Measurements from ENCODE around the gene THEMIS2. TPM values are rescaled to one million over a fixed set of nuclear protein-coding genes. Genes with fewer than 3 reads are reported as not detected.

THEMIS2 gene
- total RNA-seq, 2 experiments from 2014 or later: 12.9 to 17.5 TPM

- CTCF ChIA-PET: interaction anchor here (0.9 kb wide), 1 partner anchor 54 kb away, joined by 3 read pairs; no protein-coding TSS in a partner anchor
- no peak overlapping the region for H3K27ac Mint-ChIP-seq
Observed at GRCh38 chr1:27879374-27880082, 7.2 kb downstream of the THEMIS2 start.

GRCh38 chr1:27882543-27882903, 10.2 kb downstream of the THEMIS2 start:
- Mint-ChIP-seq H3K36me3 (ENCODE audit: low read depth) (peaks cover 28% of the 10 kb centered on the region), H3K4me1 (ENCODE audit: low read depth) (peaks cover 47% of the 10 kb centered on the region), H3K9me3 (no peaks in the 10 kb centered on the region), H3K4me3 (no peak overlapping the region), H3K27ac (no peak overlapping the region), H3K27me3 (ENCODE audit: low read depth) (no peaks in the 10 kb centered on the region)
- CTCF ChIA-PET: no interaction called here
- no peak for DNase-seq
- intact Hi-C loops (cut with micrococcal nuclease): no loop called here

More at GRCh38 chr1:27879374-27880082, 7.2 kb downstream of the THEMIS2 start:
- Mint-ChIP-seq H3K36me3 (ENCODE audit: low read depth) (peaks cover 11% of the 10 kb centered on the region), H3K4me1 (ENCODE audit: low read depth) (peaks cover 41% of the 10 kb centered on the region), H3K4me3 (no peak overlapping the region), H3K9me3 (no peaks in the 10 kb centered on the region), H3K27me3 (ENCODE audit: low read depth) (no peaks in the 10 kb centered on the region)
- intact Hi-C loops (cut with micrococcal nuclease): no loop called here
- no peak for DNase-seq

DNA sequence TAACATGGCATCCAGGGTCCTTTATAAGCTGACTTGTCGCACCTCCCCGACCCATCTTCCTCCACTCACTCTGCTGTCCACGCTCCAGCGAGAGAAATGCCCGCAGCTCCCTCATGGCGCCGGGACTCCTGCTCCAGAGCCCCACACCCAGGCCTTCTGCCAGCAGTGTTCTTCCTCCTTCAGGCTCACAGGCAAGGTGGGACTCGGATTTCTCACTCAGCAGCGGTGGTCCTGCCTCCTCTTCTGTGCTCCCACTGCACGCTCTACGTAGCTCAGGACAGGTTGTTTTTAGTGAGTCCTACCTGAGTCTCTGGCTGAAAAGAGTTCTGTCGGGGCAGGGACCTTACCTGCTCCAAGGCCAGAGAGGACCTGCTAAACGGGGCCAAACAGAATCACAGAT, 11.2 kb downstream of the THEMIS2 start:
- H3K36me3 Mint-ChIP-seq (ENCODE audit: low read depth): peaks cover 31% of the 10 kb centered on the region
- no peak for DNase-seq
- H3K27ac Mint-ChIP-seq: peak overlapping the region; percentile 50
- no peaks in the 10 kb centered on the region for H3K27me3 Mint-ChIP-seq (ENCODE audit: low read depth)
- H3K9me3 Mint-ChIP-seq: no peaks in the 10 kb centered on the region
- no peak overlapping the region for H3K4me3 Mint-ChIP-seq
- intact Hi-C loops (cut with micrococcal nuclease): no loop called here
- peaks cover 49% of the 10 kb centered on the region for H3K4me1 Mint-ChIP-seq (ENCODE audit: low read depth)
- CTCF ChIA-PET: no interaction called here

DNA sequence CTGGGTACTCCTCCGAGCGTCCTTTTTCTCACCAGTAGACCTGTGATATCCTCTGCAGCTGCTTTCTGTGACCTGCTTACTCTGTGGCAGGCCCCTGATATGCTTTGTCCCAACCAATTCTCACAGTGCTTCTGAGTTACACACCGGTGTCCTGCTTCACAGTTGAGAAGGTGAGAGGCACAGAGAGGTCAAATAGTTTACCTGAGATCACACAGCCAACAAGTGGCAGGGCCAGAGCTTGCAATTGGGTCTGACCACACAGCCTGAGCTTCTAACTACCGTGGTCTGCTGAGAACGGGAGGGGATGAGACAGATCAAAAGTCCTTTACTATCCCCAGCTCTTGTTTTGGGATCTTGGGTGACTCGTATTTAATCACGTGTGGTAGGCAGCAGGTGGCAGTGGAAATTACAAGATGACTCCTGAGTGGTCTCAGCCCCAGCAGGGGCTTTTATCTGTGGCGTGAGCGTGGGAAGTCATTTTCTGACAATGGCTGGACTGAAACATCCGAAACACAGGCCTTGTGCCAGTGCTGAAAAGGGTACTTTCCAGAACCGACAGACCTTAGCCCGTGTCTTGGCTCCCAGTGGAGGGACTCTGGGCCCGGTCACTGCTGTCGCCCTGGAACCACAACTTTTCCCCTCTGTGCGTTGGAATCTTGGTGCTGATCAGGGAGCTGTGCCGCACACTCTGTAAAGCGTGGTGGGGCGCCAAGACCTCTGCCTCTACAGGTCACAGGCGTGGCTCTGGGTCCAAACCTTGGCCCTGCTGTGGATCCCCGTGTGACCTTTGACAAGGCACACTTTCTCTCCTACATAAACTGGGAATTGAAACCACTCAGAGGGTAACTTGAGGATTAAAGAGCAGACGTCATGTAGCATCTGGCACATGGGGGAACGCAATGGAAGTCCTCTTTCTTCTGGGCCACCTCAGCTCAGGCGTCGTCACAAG, 11.9 kb downstream of the THEMIS2 start:
- H3K27ac Mint-ChIP-seq: peak overlapping the region; percentile 50
- H3K36me3 Mint-ChIP-seq (ENCODE audit: low read depth): peaks cover 33% of the 10 kb centered on the region
- no peaks in the 10 kb centered on the region for H3K9me3 Mint-ChIP-seq
- CTCF ChIA-PET: no interaction called here
- peaks cover 54% of the 10 kb centered on the region for H3K4me1 Mint-ChIP-seq (ENCODE audit: low read depth)
- intact Hi-C loops (cut with micrococcal nuclease): no loop called here
- no peaks in the 10 kb centered on the region for H3K27me3 Mint-ChIP-seq (ENCODE audit: low read depth)
- H3K4me3 Mint-ChIP-seq: no peak overlapping the region
- DNase-seq: no peak

- CTCF ChIA-PET: no interaction called here
Observed at GRCh38 chr1:27885114-27885528, 12.8 kb downstream of the THEMIS2 start.

DNA sequence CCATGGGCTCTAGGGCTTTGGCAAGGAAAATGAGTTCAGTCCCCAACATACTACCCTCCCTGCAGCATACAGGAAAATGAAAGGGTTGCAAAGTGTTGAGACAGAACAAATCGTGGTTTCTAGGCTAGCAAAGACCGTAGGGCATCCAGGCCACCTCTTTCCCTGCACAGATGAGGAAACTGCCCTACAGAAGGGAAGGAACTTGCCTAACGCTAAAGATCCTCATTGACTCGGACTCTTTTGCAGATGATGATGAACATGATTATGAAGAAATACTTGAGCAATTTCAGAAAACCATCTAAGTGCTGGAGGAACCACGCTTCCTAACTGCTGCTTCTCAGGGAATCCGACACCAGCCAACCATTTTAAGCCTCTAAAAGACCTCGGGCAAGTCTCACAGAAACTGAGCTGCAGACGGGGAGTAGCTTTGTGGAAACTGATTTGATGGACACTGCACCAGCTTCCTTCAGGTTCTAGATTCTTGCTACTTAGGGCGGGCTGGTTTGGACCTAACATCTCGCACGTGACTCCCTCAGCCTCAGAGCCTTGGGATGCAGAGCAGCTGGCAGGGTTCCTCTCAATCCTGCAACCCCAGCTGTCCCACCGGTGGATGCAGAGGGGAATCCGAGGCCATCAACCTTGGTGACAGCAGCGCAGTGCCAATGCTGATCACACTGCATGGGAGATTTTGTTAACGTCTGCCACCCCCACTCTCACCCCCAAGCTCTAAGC, 13.4 kb downstream of the THEMIS2 start:
- Mint-ChIP-seq H3K9me3 (no peaks in the 10 kb centered on the region), H3K4me3 (no peak overlapping the region), H3K36me3 (ENCODE audit: low read depth) (peaks cover 42% of the 10 kb centered on the region), H3K4me1 (ENCODE audit: low read depth) (peaks cover 63% of the 10 kb centered on the region), H3K27ac (no peak overlapping the region), H3K27me3 (ENCODE audit: low read depth) (no peaks in the 10 kb centered on the region)
- CTCF ChIA-PET: interaction anchor here (1.0 kb wide), 1 partner anchor 118 kb away, joined by 3 read pairs; no protein-coding TSS in a partner anchor
- intact Hi-C loops (cut with micrococcal nuclease): no loop called here
- no peak for DNase-seq

More at GRCh38 chr1:27885114-27885528, 12.8 kb downstream of the THEMIS2 start:
- Mint-ChIP-seq H3K9me3 (no peaks in the 10 kb centered on the region), H3K36me3 (ENCODE audit: low read depth) (peaks cover 36% of the 10 kb centered on the region), H3K27ac (no peak overlapping the region), H3K4me1 (ENCODE audit: low read depth) (peaks cover 58% of the 10 kb centered on the region), H3K27me3 (ENCODE audit: low read depth) (no peaks in the 10 kb centered on the region), H3K4me3 (no peak overlapping the region)
- DNase-seq: no peak
- intact Hi-C loops (cut with micrococcal nuclease): no loop called here

DNA sequence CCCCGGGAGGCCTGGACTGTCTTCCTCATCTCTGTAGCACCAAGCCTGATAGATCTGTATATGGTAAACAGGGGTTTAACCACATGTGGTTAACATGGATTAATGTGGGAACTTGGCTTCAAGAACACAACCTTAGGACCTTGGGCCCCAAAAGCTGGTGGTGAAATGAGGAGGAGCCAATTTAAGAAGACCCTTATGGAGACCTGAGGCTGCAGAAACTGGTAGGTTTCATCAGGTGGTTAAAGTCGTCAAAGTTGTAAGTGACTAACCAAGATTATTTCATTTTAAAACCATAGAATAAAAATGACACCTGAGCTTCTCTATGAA, 14.0 kb downstream of the THEMIS2 start:
- Mint-ChIP-seq H3K4me1 (ENCODE audit: low read depth) (peaks cover 67% of the 10 kb centered on the region), H3K27ac (no peak overlapping the region), H3K4me3 (no peak overlapping the region), H3K9me3 (no peaks in the 10 kb centered on the region), H3K36me3 (ENCODE audit: low read depth) (peaks cover 47% of the 10 kb centered on the region), H3K27me3 (ENCODE audit: low read depth) (no peaks in the 10 kb centered on the region)
- intact Hi-C loops (cut with micrococcal nuclease): no loop called here
- DNase-seq: no peak
- CTCF ChIA-PET: interaction anchor here (1.0 kb wide), 1 partner anchor 119 kb away, joined by 3 read pairs; no protein-coding TSS in a partner anchor

GRCh38 chr1:27886744-27887143, 14.4 kb downstream of the THEMIS2 start:
- Mint-ChIP-seq H3K27ac (peak overlapping the region; percentile 83), H3K4me1 (ENCODE audit: low read depth) (peaks cover 71% of the 10 kb centered on the region), H3K4me3 (no peak overlapping the region), H3K9me3 (no peaks in the 10 kb centered on the region), H3K27me3 (ENCODE audit: low read depth) (no peaks in the 10 kb centered on the region), H3K36me3 (ENCODE audit: low read depth) (peaks cover 51% of the 10 kb centered on the region)
- no peak for DNase-seq
- intact Hi-C loops (cut with micrococcal nuclease): no loop called here
- CTCF ChIA-PET: interaction anchor here (1.0 kb wide), 1 partner anchor 119 kb away, joined by 3 read pairs; no protein-coding TSS in a partner anchor

DNA sequence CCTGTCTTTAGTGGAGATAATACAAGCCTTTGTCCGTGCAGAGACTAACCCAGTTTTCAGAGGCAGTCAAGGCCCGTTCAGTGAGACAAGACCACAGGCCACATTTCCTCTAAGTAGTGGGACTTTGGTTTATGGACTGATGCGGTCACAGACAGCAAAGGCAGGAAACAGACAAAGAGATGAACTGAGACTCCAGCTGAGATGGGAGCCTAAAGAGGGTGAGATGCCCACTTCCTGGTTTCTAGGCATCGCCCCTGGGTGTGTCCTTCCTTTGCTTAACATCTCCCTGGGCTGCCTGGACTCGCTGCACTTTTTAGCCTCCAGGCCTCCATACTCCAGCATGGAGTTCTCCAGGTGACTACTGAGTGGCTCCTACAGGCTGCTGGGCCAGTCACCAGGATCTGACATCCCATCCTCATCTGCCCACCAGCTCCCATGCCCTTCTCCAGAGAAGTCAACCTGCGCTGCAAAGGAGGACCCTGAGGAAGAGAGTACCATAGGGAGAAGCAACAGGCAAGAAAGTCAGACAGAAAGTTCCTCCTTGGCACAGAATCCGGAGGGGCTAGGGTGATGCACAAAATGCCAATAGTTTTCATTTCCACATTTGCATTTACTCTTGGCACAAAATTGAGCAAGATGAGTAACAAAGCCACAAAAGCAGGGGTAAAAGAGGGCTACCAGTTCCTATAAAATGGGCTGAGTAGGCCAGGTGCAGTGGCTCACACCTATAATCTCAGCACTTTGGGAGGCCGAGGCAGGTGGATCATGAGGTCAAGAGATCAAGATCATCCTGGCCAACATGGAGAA, 15.1 kb downstream of the THEMIS2 start:
- CTCF ChIA-PET: interaction anchor here (0.6 kb wide), 2 partner anchors 34 to 402 kb away, joined by 4 to 5 read pairs; no protein-coding TSS in a partner anchor
- Mint-ChIP-seq H3K4me3 (no peak overlapping the region), H3K36me3 (ENCODE audit: low read depth) (peaks cover 51% of the 10 kb centered on the region), H3K4me1 (ENCODE audit: low read depth) (peaks cover 76% of the 10 kb centered on the region), H3K27ac (peak overlapping the region; percentile 83), H3K9me3 (no peaks in the 10 kb centered on the region), H3K27me3 (ENCODE audit: low read depth) (no peaks in the 10 kb centered on the region)
- DNase-seq: peak; percentile 58
- intact Hi-C loops (cut with micrococcal nuclease): no loop called here

- Mint-ChIP-seq H3K27me3 (ENCODE audit: low read depth) (no peaks in the 10 kb centered on the region), H3K27ac (no peak overlapping the region), H3K9me3 (no peaks in the 10 kb centered on the region), H3K36me3 (ENCODE audit: low read depth) (peaks cover 54% of the 10 kb centered on the region), H3K4me3 (no peak overlapping the region), H3K4me1 (ENCODE audit: low read depth) (peaks cover 68% of the 10 kb centered on the region)
- intact Hi-C loops (cut with micrococcal nuclease): no loop called here
- CTCF ChIA-PET: no interaction called here
- DNase-seq: no peak
Observed at GRCh38 chr1:27889506-27889905, 17.2 kb downstream of the THEMIS2 start.

DNA sequence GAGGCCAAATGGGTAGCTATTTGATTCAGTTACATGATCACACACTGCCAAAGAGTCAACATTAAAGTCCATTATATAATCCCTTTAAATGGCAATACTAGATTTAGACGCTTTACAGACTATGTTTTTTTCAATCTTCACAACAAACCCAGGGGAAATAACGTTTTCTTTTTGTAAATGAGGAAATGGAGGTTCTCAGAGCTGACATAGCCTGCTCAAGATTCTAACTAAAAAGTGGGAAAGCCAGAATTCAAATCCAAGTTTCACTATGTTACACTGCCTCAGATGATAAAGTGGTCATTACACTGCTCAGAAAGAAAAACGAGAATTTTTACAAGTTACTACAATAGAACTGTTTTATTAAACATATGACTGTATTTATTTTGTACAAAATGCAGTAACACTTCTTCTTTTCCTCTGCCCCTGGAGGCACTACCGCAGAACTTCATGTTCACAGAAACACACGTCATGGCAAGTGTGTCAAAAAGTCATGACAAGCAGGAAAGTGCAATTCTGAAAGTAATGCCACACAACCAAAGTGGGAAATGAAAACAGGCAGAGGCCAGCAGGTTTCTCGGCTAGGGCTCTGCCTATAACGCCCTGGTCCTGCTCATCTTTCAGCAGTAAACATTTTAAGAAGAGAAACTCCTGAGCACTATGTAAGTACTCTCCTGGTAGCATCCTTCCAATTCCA, 19.0 kb downstream of the THEMIS2 start:
- Mint-ChIP-seq H3K36me3 (ENCODE audit: low read depth) (peaks cover 54% of the 10 kb centered on the region), H3K27me3 (ENCODE audit: low read depth) (no peaks in the 10 kb centered on the region), H3K9me3 (no peaks in the 10 kb centered on the region), H3K27ac (peak overlapping the region; percentile 88), H3K4me1 (ENCODE audit: low read depth) (peaks cover 56% of the 10 kb centered on the region), H3K4me3 (no peak overlapping the region)
- intact Hi-C loops (cut with micrococcal nuclease): loop anchor here (2.0 kb wide), 1 partner anchor 27 kb away; no protein-coding TSS in a partner anchor
- DNase-seq: peak; percentile 65
- CTCF ChIA-PET: interaction anchor here (1.2 kb wide), 1 partner anchor 16 kb away, joined by 4 read pairs; no protein-coding TSS in a partner anchor

All from activated naive CD4-positive, alpha-beta T cell treated with anti-CD3 and anti-CD28 coated beads for 36 hours (primary cell).